HEK293T (cell line): Measurements from ENCODE around the gene CBX5.

Source experiments
- HDGF ChIP-seq: fragments of 450-650 bp; IDR thresholded peaks from 2 replicates; pipeline ENCODE4 v1.6.1; 2017; ENCODE audit warnings: antibody characterized with exemption, borderline replicate concordance
- SP1 ChIP-seq: fragments of 450-650 bp; IDR thresholded peaks from 2 replicates; pipeline ENCODE4 v1.6.1; 2017
- SUZ12 ChIP-seq: fragments of 450-650 bp; IDR thresholded peaks from 2 replicates; pipeline ENCODE4 v1.6.1; 2016; ENCODE audit warnings: mild to moderate bottlenecking

- TF ChIP-seq SUZ12 (no peak), HDGF (no peak), SP1 (no peak)
These were observed 33.8 kb downstream of the CBX5 start for GRCh38 chr12:54246011-54246641.
